ELR (cell line): ENCODE data around the gene FAM120A.

ENCODE experiments used
- DNase-seq: peaks from one replicate; pipeline ENCODE4 v3.0.0-alpha.2; 2015; ENCODE audit warnings: low read depth

The FAM120A gene

DNA sequence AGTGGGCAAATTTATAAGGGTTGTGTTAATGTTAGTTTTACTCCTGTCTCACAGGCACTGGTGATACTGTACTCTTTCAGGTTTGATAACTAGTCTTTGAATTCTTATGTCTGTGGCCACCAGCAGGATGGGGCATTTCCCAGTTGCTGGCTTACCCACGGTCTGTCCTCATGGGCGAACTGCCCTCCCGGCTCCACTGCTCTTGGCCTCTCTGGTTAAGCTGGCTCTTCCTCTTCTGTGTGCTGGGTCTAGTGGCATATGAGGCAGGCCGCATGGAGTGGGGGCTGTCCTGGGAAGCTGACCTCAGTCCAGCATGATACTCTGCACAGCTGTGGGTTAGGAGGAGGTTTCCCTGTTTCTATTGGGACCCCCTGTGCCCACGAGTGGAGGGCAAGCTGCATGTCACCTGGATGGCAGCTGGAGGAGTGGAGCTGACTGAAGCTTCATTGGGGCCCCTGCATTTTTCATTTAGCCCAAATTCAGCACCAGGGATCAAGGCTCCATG is 144.4 kb downstream of the FAM120A start:
- no peak for DNase-seq

DNA sequence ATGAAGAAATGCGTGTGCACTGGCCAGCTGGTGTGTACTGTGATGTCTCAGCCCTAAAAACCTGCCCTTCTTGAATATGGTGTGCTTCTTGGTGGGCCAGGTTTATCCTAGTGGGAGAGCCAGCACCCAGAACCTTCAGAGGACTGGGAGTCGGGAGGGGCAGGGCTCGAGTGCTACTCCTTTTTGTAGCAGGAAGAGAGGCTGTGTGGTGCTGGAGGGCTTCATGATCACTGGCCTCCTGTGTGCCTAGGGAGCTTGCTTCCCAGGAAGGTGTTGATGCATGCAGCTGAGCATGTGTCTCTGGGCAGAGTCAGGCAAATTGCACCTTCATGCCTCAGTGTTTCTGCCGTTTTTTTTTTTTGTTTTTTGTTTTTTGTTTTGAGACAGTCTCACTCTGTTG is 144.9 kb downstream of the FAM120A start:
- DNase-seq: no peak

DNA sequence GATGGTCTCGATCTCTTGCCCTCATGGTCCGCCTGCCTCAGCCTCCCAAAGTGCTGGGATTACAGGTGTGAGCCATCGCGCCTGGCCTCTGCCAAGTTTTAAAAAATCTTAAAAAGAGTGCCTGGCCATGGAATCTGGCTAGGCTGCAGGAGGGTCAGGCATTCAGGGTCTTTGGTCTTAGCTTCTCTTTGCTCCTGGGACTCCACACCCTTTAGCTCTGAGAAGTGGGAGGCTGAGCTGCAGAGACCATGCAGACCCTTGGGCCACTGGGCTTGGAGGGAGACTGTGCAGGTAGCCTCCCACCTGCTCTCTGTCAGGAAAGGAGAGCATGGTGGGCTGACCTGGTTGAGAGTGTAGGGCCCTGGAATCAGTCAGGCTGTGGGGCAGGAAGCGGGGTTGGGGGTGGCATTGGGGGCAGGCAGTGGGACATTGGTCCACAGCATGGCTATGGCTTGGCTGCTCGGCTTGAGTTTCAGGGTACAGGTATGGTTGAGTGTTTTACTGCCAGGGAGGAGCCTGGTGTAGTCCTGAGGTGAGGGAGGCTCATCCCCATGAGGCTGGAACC is 145.7 kb downstream of the FAM120A start:
- no peak for DNase-seq

- no peak for DNase-seq
Observed at GRCh38 chr9:93597871-93598646, 146.6 kb downstream of the FAM120A start.

- no peak for DNase-seq
Observed at GRCh38 chr9:93598647-93599241, 147.3 kb downstream of the FAM120A start.

GRCh38 chr9:93599571-93600403 is 148.3 kb downstream of the FAM120A start:
- DNase-seq: no peak

- no peak for DNase-seq
Observed at GRCh38 chr9:93600504-93600903, 149.0 kb downstream of the FAM120A start.

DNA sequence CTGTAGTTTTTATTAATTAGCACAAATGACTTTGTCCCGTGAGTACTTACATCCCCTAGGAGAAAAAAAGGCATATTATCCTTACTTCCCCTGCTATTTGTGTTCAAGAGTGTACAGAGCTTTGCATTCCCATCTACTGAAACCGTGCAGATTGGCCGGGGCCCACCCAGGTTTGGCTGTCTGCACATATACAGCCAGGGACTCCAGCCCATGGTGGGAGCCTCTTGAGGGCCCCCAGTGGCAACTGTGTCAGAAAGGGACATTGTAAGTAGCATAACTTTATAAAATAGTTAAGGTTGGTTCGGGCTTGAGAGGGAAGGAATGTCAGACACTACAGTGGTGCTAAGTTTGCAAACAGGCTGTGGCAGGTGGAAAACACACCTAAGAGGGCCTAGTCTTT is 149.6 kb downstream of the FAM120A start:
- no peak for DNase-seq

- DNase-seq: no peak
Observed at GRCh38 chr9:93601666-93602065, 150.2 kb downstream of the FAM120A start.

DNA sequence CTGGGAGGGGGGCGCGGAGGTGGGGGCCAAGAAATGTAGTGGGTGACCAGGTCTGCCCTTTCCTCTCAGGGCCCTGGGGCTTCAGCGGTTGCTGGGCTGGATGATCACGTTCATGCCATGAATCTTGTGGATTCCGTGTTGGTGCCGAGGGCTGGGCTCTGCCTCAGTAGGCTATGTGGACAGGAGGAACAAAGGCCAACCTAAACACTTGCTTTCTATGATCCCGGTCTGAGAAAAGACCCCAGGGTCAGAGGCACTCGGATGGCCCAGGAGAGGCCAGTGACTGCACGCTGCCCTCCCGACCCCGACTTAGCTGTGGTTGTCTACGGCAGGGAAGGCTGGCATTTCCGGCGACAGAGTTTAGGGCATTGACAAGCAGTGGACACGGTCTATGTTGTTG is 151.5 kb downstream of the FAM120A start:
- DNase-seq: no peak

- no peak for DNase-seq
Observed at GRCh38 chr9:93603906-93604326, 152.4 kb downstream of the FAM120A start.

DNA sequence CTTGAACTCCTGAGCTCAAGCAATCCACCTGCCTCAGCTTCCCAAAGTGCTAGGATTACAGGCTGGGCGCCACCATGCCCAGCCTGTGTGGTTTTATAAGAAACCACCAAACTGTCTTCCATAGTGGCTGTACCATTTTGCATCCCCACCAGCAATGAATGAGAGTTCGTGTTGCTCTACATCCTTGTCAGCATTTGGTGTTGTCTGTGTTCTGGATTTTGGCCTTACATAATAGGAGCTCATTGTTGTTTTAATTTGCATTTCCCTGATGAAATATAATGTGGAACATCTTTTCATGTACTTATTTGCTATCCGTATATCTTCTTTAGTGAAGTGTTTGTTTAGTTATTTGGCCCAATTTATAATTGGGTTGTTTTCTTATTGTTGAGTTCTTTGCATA is 154.7 kb downstream of the FAM120A start:
- DNase-seq: no peak

- DNase-seq: no peak
Observed at GRCh38 chr9:93610206-93610605, 158.7 kb downstream of the FAM120A start.

- DNase-seq: no peak
Observed at GRCh38 chr9:93612052-93612795, 160.7 kb downstream of the FAM120A start.

GRCh38 chr9:93612796-93613154 is 161.3 kb downstream of the FAM120A start:
- DNase-seq: no peak

DNA sequence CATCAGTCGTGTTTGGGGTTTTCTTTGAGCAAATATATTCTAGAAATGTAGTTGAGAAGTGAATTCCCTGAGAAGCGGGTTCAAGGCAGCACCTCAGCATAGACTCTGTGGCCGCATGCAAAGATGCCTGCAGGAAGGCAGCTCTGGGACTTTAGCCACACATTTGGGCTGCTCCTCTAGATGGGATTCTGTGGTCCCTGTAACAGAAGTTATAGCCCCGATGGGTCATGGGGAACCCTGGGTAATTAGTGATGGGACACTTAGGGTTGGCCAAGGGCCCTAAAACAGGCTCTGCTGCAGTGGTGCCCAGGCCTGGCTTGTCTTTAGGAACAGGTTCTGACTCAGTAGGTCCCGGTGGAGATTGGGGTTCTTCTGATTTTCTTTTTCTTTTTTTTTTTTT is 161.7 kb downstream of the FAM120A start:
- DNase-seq: no peak

GRCh38 chr9:93613791-93614190 is 162.3 kb downstream of the FAM120A start:
- DNase-seq: no peak

DNA sequence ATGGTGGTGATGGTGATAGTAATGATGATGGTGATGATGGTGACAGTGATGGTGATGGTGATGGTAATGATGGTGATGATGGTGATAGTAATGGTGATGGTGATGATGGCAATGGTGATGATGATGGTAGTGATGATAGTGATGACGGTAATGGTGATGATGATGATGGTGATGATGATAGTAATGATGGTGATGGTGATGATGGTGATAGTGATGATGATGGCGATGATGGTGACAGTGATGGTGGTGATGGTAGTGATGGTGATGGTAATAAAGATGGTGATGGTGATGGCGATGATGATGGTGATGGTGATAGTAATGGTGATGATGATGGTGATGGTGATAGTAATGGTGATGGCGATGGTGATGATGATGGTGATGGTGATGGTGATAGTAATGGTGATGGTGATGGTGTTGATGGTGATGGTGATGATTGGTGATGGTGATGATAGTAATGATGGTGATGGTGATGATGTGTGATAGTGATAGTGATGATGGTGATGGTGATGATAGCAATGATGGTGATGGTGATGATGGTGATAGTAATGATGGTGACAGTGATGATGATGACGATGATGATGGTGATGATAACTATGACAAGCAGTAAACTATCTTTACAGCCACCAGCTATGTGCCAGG is 163.5 kb downstream of the FAM120A start:
- no peak for DNase-seq
